ENCODE results near the gene KRT1.
"Not testable (repeated sequence)": the region's sequence is repeated elsewhere in the genome, so short reads cannot be mapped to it uniquely, and the experiment has no call there.

KRT1 gene

GRCh38 chr12:52682381-52682660 is 2.1 kb upstream of the KRT1 start:
- no peak for DNase-seq (ENCODE audit: low read depth in 2 of 2)

- no peak for DNase-seq (ENCODE audit: low read depth in 2 of 2)
These were observed 1.5 kb upstream of the KRT1 start for GRCh38 chr12:52681526-52682380.

GRCh38 chr12:52679875-52680274 is 332 bp downstream of the KRT1 start:
- no peak for DNase-seq (ENCODE audit: low read depth in 2 of 2)

GRCh38 chr12:52677671-52678070 is 2.5 kb downstream of the KRT1 start:
- no peak for DNase-seq (ENCODE audit: low read depth in 2 of 2)

- no peak for DNase-seq (ENCODE audit: low read depth in 2 of 2)
These were observed 3.1 kb downstream of the KRT1 start for GRCh38 chr12:52677126-52677525.

- DNase-seq (ENCODE audit: low read depth in 2 of 2): no peak
These were observed 4.0 kb downstream of the KRT1 start for GRCh38 chr12:52676163-52676562.

GRCh38 chr12:52675301-52675701 is 4.9 kb downstream of the KRT1 start:
- no peak for DNase-seq (ENCODE audit: low read depth in 2 of 2)

GRCh38 chr12:52674433-52674775 is 5.8 kb downstream of the KRT1 start:
- DNase-seq (ENCODE audit: low read depth in 2 of 2): no peak

GRCh38 chr12:52673713-52674432 is 6.3 kb downstream of the KRT1 start:
- no peak for DNase-seq (ENCODE audit: low read depth in 2 of 2)

GRCh38 chr12:52673217-52673616 is 7.0 kb downstream of the KRT1 start:
- no peak for DNase-seq (ENCODE audit: low read depth in 2 of 2)

- no peak for DNase-seq (ENCODE audit: low read depth in 2 of 2)
These were observed 7.8 kb downstream of the KRT1 start for GRCh38 chr12:52672321-52672933.

- DNase-seq (ENCODE audit: low read depth in 2 of 2): no peak
These were observed 9.2 kb downstream of the KRT1 start for GRCh38 chr12:52670961-52671360.

GRCh38 chr12:52670506-52670905 is 9.7 kb downstream of the KRT1 start:
- no peak for DNase-seq (ENCODE audit: low read depth in 2 of 2)

- DNase-seq (ENCODE audit: low read depth in 2 of 2): not testable (repeated sequence)
These were observed 10.3 kb downstream of the KRT1 start for GRCh38 chr12:52669941-52670340.

- no peak for DNase-seq (ENCODE audit: low read depth in 2 of 2)
These were observed 10.8 kb downstream of the KRT1 start for GRCh38 chr12:52669426-52669825.

- DNase-seq (ENCODE audit: low read depth in 2 of 2): no peak
These were observed 12.3 kb downstream of the KRT1 start for GRCh38 chr12:52667931-52668330.

- no peak for DNase-seq (ENCODE audit: low read depth in 2 of 2)
These were observed 12.7 kb downstream of the KRT1 start for GRCh38 chr12:52667509-52667908.

GRCh38 chr12:52666471-52666870 is 13.7 kb downstream of the KRT1 start:
- DNase-seq (ENCODE audit: low read depth in 2 of 2): no peak

- no peak for DNase-seq (ENCODE audit: low read depth in 2 of 2)
These were observed 16.8 kb downstream of the KRT1 start for GRCh38 chr12:52663420-52663819.

GRCh38 chr12:52662918-52663229 is 17.3 kb downstream of the KRT1 start:
- DNase-seq (ENCODE audit: low read depth in 2 of 2): no peak

- no peak for DNase-seq (ENCODE audit: low read depth in 2 of 2)
These were observed 17.9 kb downstream of the KRT1 start for GRCh38 chr12:52662093-52662917.

- DNase-seq (ENCODE audit: low read depth in 2 of 2): no peak
These were observed 18.5 kb downstream of the KRT1 start for GRCh38 chr12:52661668-52662067.

Measured in stimulated activated CD4-positive, alpha-beta T cell treated with anti-CD3 and anti-CD28 coated beads, Interleukin-4, amount 100 ng/mL, for 48 hours (primary cell).